HUES64 (cell line): Measurements from ENCODE around the gene TAX1BP3. TPM values are rescaled to one million over a fixed set of nuclear protein-coding genes. Genes with fewer than 3 reads are reported as not detected.
"Not testable (repeated sequence)": the region's sequence is repeated elsewhere in the genome, so short reads cannot be mapped to it uniquely, and the experiment has no call there.

Source experiments
- H3K27ac ChIP-seq: 2 replicates; pipeline ENCODE4 v1.7.0; 2013; ENCODE audit warnings: low read depth, low read length, inconsistent platforms
- H3K27me3 ChIP-seq: 2 replicates; pipeline ENCODE4 v1.6.1; 2013; ENCODE audit warnings: mild to moderate bottlenecking, low read length; ENCODE audit not compliant: insufficient read depth
- H3K36me3 ChIP-seq: 2 replicates; pipeline ENCODE4 v1.6.1; 2013; ENCODE audit warnings: mild to moderate bottlenecking, low read length; ENCODE audit not compliant: insufficient read depth
- H3K4me1 ChIP-seq: 2 replicates; pipeline ENCODE4 v1.6.1; 2013; ENCODE audit warnings: mild to moderate bottlenecking, low read length, moderate library complexity; ENCODE audit not compliant: insufficient read depth
- H3K4me3 ChIP-seq: 2 replicates; pipeline ENCODE4 v1.5.1; 2013; ENCODE audit warnings: mild to moderate bottlenecking, low read length, moderate library complexity
- H3K9ac ChIP-seq: 2 replicates; pipeline ENCODE4 v1.6.1; 2013; ENCODE audit warnings: mild to moderate bottlenecking, low read depth, low read length
- H3K9me3 ChIP-seq: 2 replicates; pipeline ENCODE4 v1.6.1; 2013; ENCODE audit warnings: low read depth, low read length; ENCODE audit not compliant: insufficient read depth
- WGBS: fragments of 150-250, 120-280 bp; methylation state at CpG from one replicate; pipeline ENCODE4 v1.1.7; 2013; ENCODE audit warnings: missing lambda C conversion rate; 5-methylcytosine and 5-hydroxymethylcytosine counted together
- polyA plus RNA-seq, 2 experiments: library from polyadenylated mRNA; stranded (reverse); fragments of 50-300 nt; gene quantifications; one replicate each; pipeline ENCODE4 v1.2.3, GENCODE V29; 2013

Gene TAX1BP3, protein sequence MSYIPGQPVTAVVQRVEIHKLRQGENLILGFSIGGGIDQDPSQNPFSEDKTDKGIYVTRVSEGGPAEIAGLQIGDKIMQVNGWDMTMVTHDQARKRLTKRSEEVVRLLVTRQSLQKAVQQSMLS
- polyA plus RNA-seq (2013, experiment 1 of 2): 60.6 TPM
- 63.4 TPM for polyA plus RNA-seq (2013, experiment 2 of 2)

GRCh38 chr17:3668279-3669084 lies at the start of gene TAX1BP3, which contains the start of gene EMC6:
TAX1BP3 (minus strand) TSS chr17:3668578; CDS start chr17:3668526, 52 bp downstream.
EMC6 (plus strand) TSS chr17:3668812; CDS start chr17:3669147, 335 bp downstream.
- Histone ChIP-seq H3K4me1 (peaks cover 4% of the 10 kb centered on the region), H3K27me3 (no peaks in the 10 kb centered on the region), H3K36me3 (peaks cover 15% of the 10 kb centered on the region), H3K9me3 (no peaks in the 10 kb centered on the region), H3K9ac (peak within 1 kb of the TSS; percentile 95), H3K4me3 (peak within 1 kb of the TSS; percentile 94), H3K27ac (peak within 1 kb of the TSS; percentile 100)
- WGBS: under 1% methylated on average over 89 of the region's 89 CpGs

GRCh38 chr17:3715296-3715695 lies 46.9 kb upstream of the TAX1BP3 start:
- Histone ChIP-seq H3K36me3 (peaks cover 57% of the 10 kb centered on the region), H3K4me1 (peaks cover 3% of the 10 kb centered on the region; the same call in 1 of the 2 replicates), H3K27ac (no peak overlapping the region), H3K9ac (no peak overlapping the region), H3K27me3 (no peaks in the 10 kb centered on the region), H3K9me3 (no peaks in the 10 kb centered on the region), H3K4me3 (no peak overlapping the region)
- WGBS: 87% methylated on average over 8 of the region's 8 CpGs

DNA sequence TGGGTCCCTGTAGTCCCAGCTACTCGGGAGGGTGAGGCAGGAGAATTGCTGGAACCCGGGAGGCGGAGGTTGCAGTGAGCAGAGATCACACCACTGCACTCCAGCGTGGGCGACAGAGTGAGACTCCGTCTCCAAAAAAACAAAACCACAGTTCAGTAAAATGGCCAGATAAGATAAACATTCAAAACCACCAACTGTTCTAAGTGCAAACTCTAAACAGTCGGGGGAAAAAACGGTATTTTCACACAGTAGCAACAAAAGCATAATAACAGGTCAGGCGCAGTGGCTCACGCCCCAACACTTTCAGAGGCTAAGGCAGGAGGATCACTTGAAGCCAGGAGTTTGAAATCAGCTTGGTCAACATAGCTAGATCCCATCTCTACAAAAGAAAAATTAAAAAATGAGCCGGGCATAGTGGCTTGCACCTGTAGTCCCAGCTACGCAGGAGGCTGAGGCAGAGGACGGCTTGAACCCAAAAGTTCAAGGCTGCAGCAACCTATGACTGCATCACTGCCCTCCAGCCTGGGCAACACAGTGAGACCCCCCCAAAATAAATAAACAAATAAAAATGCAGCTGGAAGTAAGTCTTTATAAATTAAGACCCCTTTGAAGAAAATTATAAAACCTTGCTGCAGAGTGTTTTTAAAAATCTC lies 44.6 kb upstream of the TAX1BP3 start:
- no peaks in the 10 kb centered on the region for H3K9me3 ChIP-seq
- H3K27me3 ChIP-seq: no peaks in the 10 kb centered on the region
- peaks cover 3% of the 10 kb centered on the region; the same call in 1 of the 2 replicates for H3K4me1 ChIP-seq
- H3K4me3 ChIP-seq: no peak overlapping the region
- H3K36me3 ChIP-seq: peaks cover 39% of the 10 kb centered on the region
- H3K27ac ChIP-seq: no peak overlapping the region
- H3K9ac ChIP-seq: no peak overlapping the region
- 87% methylated on average over 13 of the region's 13 CpGs for WGBS

- Histone ChIP-seq H3K27ac (no peak overlapping the region), H3K9me3 (no peaks in the 10 kb centered on the region), H3K4me1 (peaks cover 3% of the 10 kb centered on the region; the same call in 1 of the 2 replicates)
Measured at GRCh38 chr17:3710951-3711383, 42.6 kb upstream of the TAX1BP3 start.

GRCh38 chr17:3708366-3708765 lies 40.0 kb upstream of the TAX1BP3 start:
- no peaks in the 10 kb centered on the region for H3K9me3 ChIP-seq
- H3K27ac ChIP-seq: no peak overlapping the region
- H3K9ac ChIP-seq: no peak overlapping the region
- H3K4me3 ChIP-seq: no peak overlapping the region
- WGBS: 97% methylated on average over 3 of the region's 3 CpGs
- H3K27me3 ChIP-seq: no peaks in the 10 kb centered on the region
- H3K36me3 ChIP-seq: peaks cover 7% of the 10 kb centered on the region; the same call in 1 of the 2 replicates
- peaks cover 3% of the 10 kb centered on the region; the same call in 1 of the 2 replicates for H3K4me1 ChIP-seq

More at GRCh38 chr17:3710951-3711383, 42.6 kb upstream of the TAX1BP3 start:
- Histone ChIP-seq H3K27me3 (no peaks in the 10 kb centered on the region), H3K4me3 (no peak overlapping the region), H3K36me3 (peaks cover 21% of the 10 kb centered on the region), H3K9ac (no peak overlapping the region)
- 74% methylated on average over 5 of the region's 5 CpGs for WGBS

- WGBS: 85% methylated on average over 1 of the region's 1 CpG
Measured at GRCh38 chr17:3705718-3705984, 37.3 kb upstream of the TAX1BP3 start.

GRCh38 chr17:3704931-3705717 lies 36.7 kb upstream of the TAX1BP3 start:
- 88% methylated on average over 19 of the region's 20 CpGs for WGBS
- no peak overlapping the region for H3K9ac ChIP-seq
- H3K4me1 ChIP-seq: no peaks in the 10 kb centered on the region

More at GRCh38 chr17:3705718-3705984, 37.3 kb upstream of the TAX1BP3 start:
- not testable (repeated sequence) for H3K27ac ChIP-seq, H3K27me3 ChIP-seq, H3K9me3 ChIP-seq, H3K4me3 ChIP-seq, H3K4me1 ChIP-seq, H3K36me3 ChIP-seq, H3K9ac ChIP-seq

DNA sequence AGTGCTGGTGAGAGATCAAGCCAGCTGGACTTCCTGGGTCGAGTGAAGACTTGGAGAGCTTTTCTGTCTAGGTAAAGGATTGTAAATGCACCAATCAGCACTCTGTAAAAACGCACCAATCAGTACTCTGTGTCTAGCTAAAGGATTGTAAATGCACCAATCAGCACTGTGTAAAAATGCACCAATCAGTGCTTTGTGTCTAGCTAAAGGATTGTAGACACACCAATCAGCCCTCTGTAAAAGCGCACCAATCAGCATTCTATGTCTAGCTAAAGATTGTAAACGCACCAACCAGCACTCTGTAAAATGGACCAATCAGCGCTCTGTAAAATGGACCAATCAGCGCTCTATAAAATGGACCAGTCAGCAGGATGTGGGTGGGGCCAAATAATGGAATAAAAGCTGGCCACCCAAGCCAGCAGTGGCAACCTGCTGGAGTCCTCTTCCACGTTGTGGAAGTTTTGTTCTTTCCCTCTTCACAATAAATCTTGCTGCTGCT lies 33.7 kb upstream of the TAX1BP3 start:
- not testable (repeated sequence) for H3K4me1 ChIP-seq, H3K36me3 ChIP-seq, H3K9ac ChIP-seq, H3K9me3 ChIP-seq, H3K27ac ChIP-seq, H3K4me3 ChIP-seq
- H3K27me3 ChIP-seq: peaks cover 16% of the 10 kb centered on the region
- 88% methylated on average over 7 of the region's 7 CpGs for WGBS

More at GRCh38 chr17:3704931-3705717, 36.7 kb upstream of the TAX1BP3 start:
- Histone ChIP-seq H3K36me3 (no peaks in the 10 kb centered on the region), H3K27me3 (no peaks in the 10 kb centered on the region), H3K4me3 (no peak overlapping the region), H3K9me3 (no peaks in the 10 kb centered on the region), H3K27ac (no peak overlapping the region)

DNA sequence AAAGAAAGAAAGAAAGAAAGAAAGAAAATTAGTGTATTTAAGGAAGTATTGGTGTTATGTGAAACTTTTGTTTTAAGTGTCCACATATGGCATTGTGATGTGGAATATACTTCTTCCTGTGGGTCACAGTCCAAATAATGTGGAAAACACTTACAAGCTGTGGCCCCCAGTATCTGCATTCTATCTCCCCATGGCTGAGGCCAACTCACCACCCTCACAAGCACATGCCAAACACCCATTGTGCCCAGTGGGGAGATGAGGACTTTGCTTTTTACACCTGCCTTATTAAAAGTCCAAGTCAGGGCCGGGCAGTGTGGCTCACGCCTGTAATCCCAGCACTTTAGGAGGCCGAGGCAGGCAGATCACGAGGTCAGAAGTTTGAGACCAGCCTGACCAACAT lies 31.6 kb upstream of the TAX1BP3 start:
- H3K9me3 ChIP-seq: peaks cover 5% of the 10 kb centered on the region; the same call in 1 of the 2 replicates
- no peak overlapping the region for H3K27ac ChIP-seq
- H3K4me1 ChIP-seq: 0 out of 2 replicates have a peak, but pooled peaks cover 3% of the 10 kb centered on the region
- 91% methylated on average over 4 of the region's 4 CpGs for WGBS
- H3K9ac ChIP-seq: no peak overlapping the region
- no peak overlapping the region for H3K4me3 ChIP-seq
- no peaks in the 10 kb centered on the region for H3K36me3 ChIP-seq
- H3K27me3 ChIP-seq: peaks cover 36% of the 10 kb centered on the region

DNA sequence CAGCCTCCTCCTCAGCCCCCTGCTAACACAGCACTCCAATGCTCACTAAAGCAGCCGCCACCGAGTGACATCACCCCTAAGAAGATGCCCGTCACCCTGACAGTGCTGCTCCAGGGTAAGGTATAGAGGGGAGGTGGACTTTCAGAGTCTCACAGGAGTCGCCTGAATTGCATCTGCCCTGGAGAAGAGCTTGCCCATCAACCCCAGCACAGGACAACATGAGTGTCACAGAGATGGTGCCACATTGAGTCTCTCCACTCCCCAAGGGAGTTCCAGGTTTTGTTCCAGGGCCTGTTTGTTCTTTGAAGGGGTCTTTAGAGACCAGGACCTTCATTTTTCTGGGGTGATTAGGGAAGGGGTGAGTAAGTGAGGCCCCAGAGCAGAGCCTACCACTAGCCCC lies 29.8 kb upstream of the TAX1BP3 start:
- Histone ChIP-seq H3K4me1 (peaks cover 8% of the 10 kb centered on the region; the same call in 1 of the 2 replicates), H3K27me3 (peaks cover 49% of the 10 kb centered on the region), H3K9ac (no peak overlapping the region), H3K27ac (no peak overlapping the region), H3K36me3 (no peaks in the 10 kb centered on the region), H3K9me3 (peaks cover 5% of the 10 kb centered on the region; the same call in 1 of the 2 replicates), H3K4me3 (no peak overlapping the region)
- WGBS: 81% methylated on average over 4 of the region's 4 CpGs
